ENCODE measurements around the gene DISC1. TPM values are rescaled to one million over a fixed set of nuclear protein-coding genes. Genes with fewer than 3 reads are reported as not detected.
A peak's percentile ranks its signal among the peaks of the same experiment; 100 is the strongest.
"Not testable (repeated sequence)": the region's sequence is repeated elsewhere in the genome, so short reads cannot be mapped to it uniquely, and the experiment has no call there.

DISC1 gene
- polyA plus RNA-seq, 1 of the 3 experiments (the other 2 are of a cell fraction), result 1.7 TPM

DNA sequence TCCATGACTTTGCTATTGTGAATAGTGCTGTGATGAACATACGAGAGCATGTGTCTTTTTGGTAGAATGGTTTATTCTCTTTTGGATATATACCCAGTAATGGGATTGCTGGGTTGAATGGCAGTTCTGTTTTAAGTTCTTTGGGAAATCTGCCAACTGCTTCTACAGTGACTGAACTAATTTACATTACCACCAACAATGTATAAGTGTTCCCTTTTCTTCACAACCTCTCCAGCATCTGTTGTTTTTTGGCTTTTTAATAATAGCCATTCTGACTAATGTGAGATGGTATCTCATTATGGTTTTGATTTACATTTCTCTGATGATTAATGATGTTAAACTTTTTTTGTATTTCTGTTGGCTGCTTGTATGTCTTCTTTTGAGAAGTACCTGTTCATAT is 335.2 kb downstream of the DISC1 start:
- H3K9ac ChIP-seq; POLR2A ChIA-PET; CTCF ChIA-PET; DNase-seq; H3K4me2 ChIP-seq; H3K9me2 ChIP-seq; H3F3A ChIP-seq (replicated peaks; ENCODE audit: insufficient read depth); H3K27me3 ChIP-seq (ENCODE audit: insufficient read depth); H3K79me2 ChIP-seq (ENCODE audit: insufficient read depth); H2AFZ ChIP-seq (ENCODE audit: low read depth); H3K27ac ChIP-seq (ENCODE audit: low read depth in 2 of 2, low read length in 1 of 2); H4K20me1 ChIP-seq (ENCODE audit: insufficient read depth); H3K4me3 ChIP-seq (ENCODE audit: low read depth in 2 of 2, low read length in 1 of 2); H3K9me3 ChIP-seq; H3K36me3 ChIP-seq (replicated peaks in 1 of 2; ENCODE audit: control insufficient read depth in 1 of 2, insufficient read depth in 2 of 2, low read length in 1 of 2): not testable (repeated sequence)
- peaks cover 0 to 22% of the 10 kb centered on the region in 2 experiments; a peak in 2 of 4 replicates for H3K4me1 ChIP-seq (ENCODE audit: control insufficient read depth in 1 of 2, insufficient read depth in 2 of 2, low read depth in 1 of 2, low read length in 1 of 2)
- TF ChIP-seq TCF12 (IDR thresholded peaks at IDR 0.05) (peak; percentile 61), NFIC (IDR thresholded peaks at IDR 0.05; ENCODE audit: borderline replicate concordance) (peak; percentile 21; the same call in 1 of the 2 replicates)
- TF ChIP-seq, protein P1, sequence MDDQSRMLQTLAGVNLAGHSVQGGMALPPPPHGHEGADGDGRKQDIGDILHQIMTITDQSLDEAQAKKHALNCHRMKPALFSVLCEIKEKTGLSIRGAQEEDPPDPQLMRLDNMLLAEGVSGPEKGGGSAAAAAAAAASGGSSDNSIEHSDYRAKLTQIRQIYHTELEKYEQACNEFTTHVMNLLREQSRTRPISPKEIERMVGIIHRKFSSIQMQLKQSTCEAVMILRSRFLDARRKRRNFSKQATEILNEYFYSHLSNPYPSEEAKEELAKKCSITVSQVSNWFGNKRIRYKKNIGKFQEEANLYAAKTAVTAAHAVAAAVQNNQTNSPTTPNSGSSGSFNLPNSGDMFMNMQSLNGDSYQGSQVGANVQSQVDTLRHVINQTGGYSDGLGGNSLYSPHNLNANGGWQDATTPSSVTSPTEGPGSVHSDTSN (IDR thresholded peaks at IDR 0.05), result peak; percentile 21; the same call in 1 of the 2 replicates
- WGBS (ENCODE audit: low lambda C conversion rate), result 96% methylated on average over 1 of the region's 1 CpG

DNA sequence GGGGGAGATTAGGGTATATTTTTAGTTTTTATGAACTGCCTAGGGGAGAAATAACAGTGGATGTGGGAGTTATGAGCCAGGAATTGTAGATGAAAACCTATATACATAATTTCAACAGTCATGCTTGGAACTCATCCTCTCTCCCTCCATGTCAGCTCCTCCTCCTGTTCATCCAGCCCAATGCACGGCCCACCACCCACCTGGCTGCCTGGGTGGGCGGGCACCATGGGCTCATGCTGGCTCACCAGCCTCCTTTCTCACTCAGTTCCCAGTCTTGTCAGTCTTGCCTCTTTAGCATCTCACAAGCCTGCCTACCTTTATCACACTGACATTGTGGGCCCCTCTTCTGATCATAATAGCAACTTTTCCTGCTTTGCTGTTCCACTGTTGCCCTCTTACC is 336.0 kb downstream of the DISC1 start:
- Histone ChIP-seq H3K9me2 (no peaks in the 10 kb centered on the region), H3F3A (replicated peaks; ENCODE audit: insufficient read depth) (peaks cover 8% of the 10 kb centered on the region), H2AFZ (ENCODE audit: low read depth) (no peak overlapping the region), H3K36me3 (replicated peaks in 1 of 2; ENCODE audit: control insufficient read depth in 1 of 2, insufficient read depth in 2 of 2, low read length in 1 of 2) (no peaks in the 10 kb centered on the region), H3K27ac (ENCODE audit: low read depth in 2 of 2, low read length in 1 of 2) (no peak overlapping the region), H3K4me2 (no peak overlapping the region), H3K9me3 (no peaks in the 10 kb centered on the region), H3K79me2 (ENCODE audit: insufficient read depth) (no peaks in the 10 kb centered on the region), H3K4me3 (ENCODE audit: low read depth in 2 of 2, low read length in 1 of 2) (no peak overlapping the region), H4K20me1 (ENCODE audit: insufficient read depth) (no peaks in the 10 kb centered on the region), H3K9ac (no peak overlapping the region), H3K27me3 (ENCODE audit: insufficient read depth) (no peaks in the 10 kb centered on the region), H3K4me1 (ENCODE audit: control insufficient read depth in 1 of 2, insufficient read depth in 2 of 2, low read depth in 1 of 2, low read length in 1 of 2) (peaks cover 0 to 19% of the 10 kb centered on the region in 2 experiments; a peak in 2 of 4 replicates)
- TF ChIP-seq POLR2AphosphoS5 (IDR thresholded peaks at IDR 0.05; ENCODE audit: low read depth, low read length), result no peak
- TF ChIP-seq, protein P2, sequence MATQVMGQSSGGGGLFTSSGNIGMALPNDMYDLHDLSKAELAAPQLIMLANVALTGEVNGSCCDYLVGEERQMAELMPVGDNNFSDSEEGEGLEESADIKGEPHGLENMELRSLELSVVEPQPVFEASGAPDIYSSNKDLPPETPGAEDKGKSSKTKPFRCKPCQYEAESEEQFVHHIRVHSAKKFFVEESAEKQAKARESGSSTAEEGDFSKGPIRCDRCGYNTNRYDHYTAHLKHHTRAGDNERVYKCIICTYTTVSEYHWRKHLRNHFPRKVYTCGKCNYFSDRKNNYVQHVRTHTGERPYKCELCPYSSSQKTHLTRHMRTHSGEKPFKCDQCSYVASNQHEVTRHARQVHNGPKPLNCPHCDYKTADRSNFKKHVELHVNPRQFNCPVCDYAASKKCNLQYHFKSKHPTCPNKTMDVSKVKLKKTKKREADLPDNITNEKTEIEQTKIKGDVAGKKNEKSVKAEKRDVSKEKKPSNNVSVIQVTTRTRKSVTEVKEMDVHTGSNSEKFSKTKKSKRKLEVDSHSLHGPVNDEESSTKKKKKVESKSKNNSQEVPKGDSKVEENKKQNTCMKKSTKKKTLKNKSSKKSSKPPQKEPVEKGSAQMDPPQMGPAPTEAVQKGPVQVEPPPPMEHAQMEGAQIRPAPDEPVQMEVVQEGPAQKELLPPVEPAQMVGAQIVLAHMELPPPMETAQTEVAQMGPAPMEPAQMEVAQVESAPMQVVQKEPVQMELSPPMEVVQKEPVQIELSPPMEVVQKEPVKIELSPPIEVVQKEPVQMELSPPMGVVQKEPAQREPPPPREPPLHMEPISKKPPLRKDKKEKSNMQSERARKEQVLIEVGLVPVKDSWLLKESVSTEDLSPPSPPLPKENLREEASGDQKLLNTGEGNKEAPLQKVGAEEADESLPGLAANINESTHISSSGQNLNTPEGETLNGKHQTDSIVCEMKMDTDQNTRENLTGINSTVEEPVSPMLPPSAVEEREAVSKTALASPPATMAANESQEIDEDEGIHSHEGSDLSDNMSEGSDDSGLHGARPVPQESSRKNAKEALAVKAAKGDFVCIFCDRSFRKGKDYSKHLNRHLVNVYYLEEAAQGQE (IDR thresholded peaks at IDR 0.05; ENCODE audit: low read depth, low read length), result no peak
- CTCF ChIA-PET, result no interaction called here
- WGBS (ENCODE audit: low lambda C conversion rate), result 78% methylated on average over 2 of the region's 2 CpGs
- DNase-seq, result no peak
- POLR2A ChIA-PET, result no interaction called here

DNA sequence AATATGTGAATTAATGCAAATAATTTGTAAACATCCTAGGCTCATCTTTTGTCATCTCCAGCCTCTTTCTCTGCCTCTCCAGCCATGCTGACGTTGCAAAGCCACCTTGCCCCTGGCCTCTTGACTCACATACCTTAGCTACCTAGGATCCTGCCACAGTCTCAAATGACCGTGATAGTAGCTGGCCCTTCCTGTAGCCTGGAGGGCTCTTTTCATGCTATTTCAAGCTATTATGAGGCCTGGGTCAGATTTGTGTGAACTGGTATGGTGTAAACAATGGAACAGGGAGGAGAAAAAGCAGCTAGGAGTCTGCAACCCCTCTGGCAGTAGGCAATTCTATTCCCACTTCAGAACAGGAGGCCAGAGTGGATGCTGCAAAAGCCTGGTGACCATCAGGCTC is 337.7 kb downstream of the DISC1 start:
- H3K4me3 ChIP-seq (ENCODE audit: low read depth in 2 of 2, low read length in 1 of 2), result no peak overlapping the region
- CTCF ChIA-PET, result no interaction called here
- no peak overlapping the region for H3K27ac ChIP-seq (ENCODE audit: low read depth in 2 of 2, low read length in 1 of 2)
- H3K4me2 ChIP-seq, result no peak overlapping the region
- DNase-seq, result no peak
- no peak overlapping the region for H3K9ac ChIP-seq
- no peaks in the 10 kb centered on the region for H3K9me3 ChIP-seq
- no peak overlapping the region for H2AFZ ChIP-seq (ENCODE audit: low read depth)
- no peaks in the 10 kb centered on the region for H4K20me1 ChIP-seq (ENCODE audit: insufficient read depth)
- H3K27me3 ChIP-seq (ENCODE audit: insufficient read depth), result no peaks in the 10 kb centered on the region
- no peaks in the 10 kb centered on the region for H3K9me2 ChIP-seq
- H3F3A ChIP-seq (replicated peaks; ENCODE audit: insufficient read depth), result peaks cover 5% of the 10 kb centered on the region
- H3K36me3 ChIP-seq (replicated peaks in 1 of 2; ENCODE audit: control insufficient read depth in 1 of 2, insufficient read depth in 2 of 2, low read length in 1 of 2), result no peaks in the 10 kb centered on the region
- POLR2A ChIA-PET, result no interaction called here
- WGBS (ENCODE audit: low lambda C conversion rate), result 85% methylated on average over 2 of the region's 2 CpGs
- H3K79me2 ChIP-seq (ENCODE audit: insufficient read depth), result no peaks in the 10 kb centered on the region
- peaks cover 0 to 11% of the 10 kb centered on the region in 2 experiments; a peak in 2 of 4 replicates for H3K4me1 ChIP-seq (ENCODE audit: control insufficient read depth in 1 of 2, insufficient read depth in 2 of 2, low read depth in 1 of 2, low read length in 1 of 2)
- TF ChIP-seq MEF2A (IDR thresholded peaks at IDR 0.05; ENCODE audit: borderline replicate concordance, low read depth) (no peak), FOXJ3 (CRISPR knock-in tag; IDR thresholded peaks at IDR 0.05) (no peak), EZH2phosphoT487 (IDR thresholded peaks at IDR 0.05; ENCODE audit: borderline replicate concordance, low read depth) (no peak), TCF12 (IDR thresholded peaks at IDR 0.05) (no peak), GABPA (IDR thresholded peaks at IDR 0.05; ENCODE audit: low read depth) (no peak), RAD21 (IDR thresholded peaks at IDR 0.05; ENCODE audit: low read length) (no peak)
- TF ChIP-seq, protein P3, sequence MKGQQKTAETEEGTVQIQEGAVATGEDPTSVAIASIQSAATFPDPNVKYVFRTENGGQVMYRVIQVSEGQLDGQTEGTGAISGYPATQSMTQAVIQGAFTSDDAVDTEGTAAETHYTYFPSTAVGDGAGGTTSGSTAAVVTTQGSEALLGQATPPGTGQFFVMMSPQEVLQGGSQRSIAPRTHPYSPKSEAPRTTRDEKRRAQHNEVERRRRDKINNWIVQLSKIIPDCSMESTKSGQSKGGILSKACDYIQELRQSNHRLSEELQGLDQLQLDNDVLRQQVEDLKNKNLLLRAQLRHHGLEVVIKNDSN (IDR thresholded peaks at IDR 0.05; ENCODE audit: borderline replicate concordance, low read depth), result no peak
- TF ChIP-seq, protein P2 (IDR thresholded peaks at IDR 0.05; ENCODE audit: low read depth, low read length), result no peak
- TF ChIP-seq, protein P1 (IDR thresholded peaks at IDR 0.05), result no peak

Measured in SK-N-SH (cell line).